Stimulated activated CD4-positive, alpha-beta T cell treated with anti-CD3 and anti-CD28 coated beads, Interleukin-2, amount 100 ng/mL, for 24 hours (primary cell): ENCODE data around the gene IFI27L1.

Experiments
- DNase-seq, 2 donors: peaks; one replicate each; pipeline ENCODE4 v3.0.0-alpha.2; 2020

The IFI27L1 gene

GRCh38 chr14:94139006-94139405, 57.9 kb downstream of the IFI27L1 start:
- no peak for DNase-seq

- DNase-seq: no peak
These were observed 58.3 kb downstream of the IFI27L1 start for GRCh38 chr14:94139421-94139820.

- no peak for DNase-seq
These were observed 61.1 kb downstream of the IFI27L1 start for GRCh38 chr14:94142247-94142646.

GRCh38 chr14:94142836-94143235, 61.7 kb downstream of the IFI27L1 start:
- no peak for DNase-seq

GRCh38 chr14:94143239-94143638, 62.1 kb downstream of the IFI27L1 start:
- DNase-seq: no peak

GRCh38 chr14:94143711-94144110, 62.6 kb downstream of the IFI27L1 start:
- no peak for DNase-seq

- DNase-seq: no peak
These were observed 63.7 kb downstream of the IFI27L1 start for GRCh38 chr14:94144765-94145164.

- DNase-seq: no peak
These were observed 64.9 kb downstream of the IFI27L1 start for GRCh38 chr14:94145902-94146527.
